Measurements from ENCODE around the gene PCBP3.
"Not testable (repeated sequence)": the region's sequence is repeated elsewhere in the genome, so short reads cannot be mapped to it uniquely, and the experiment has no call there.

The PCBP3 gene

DNA sequence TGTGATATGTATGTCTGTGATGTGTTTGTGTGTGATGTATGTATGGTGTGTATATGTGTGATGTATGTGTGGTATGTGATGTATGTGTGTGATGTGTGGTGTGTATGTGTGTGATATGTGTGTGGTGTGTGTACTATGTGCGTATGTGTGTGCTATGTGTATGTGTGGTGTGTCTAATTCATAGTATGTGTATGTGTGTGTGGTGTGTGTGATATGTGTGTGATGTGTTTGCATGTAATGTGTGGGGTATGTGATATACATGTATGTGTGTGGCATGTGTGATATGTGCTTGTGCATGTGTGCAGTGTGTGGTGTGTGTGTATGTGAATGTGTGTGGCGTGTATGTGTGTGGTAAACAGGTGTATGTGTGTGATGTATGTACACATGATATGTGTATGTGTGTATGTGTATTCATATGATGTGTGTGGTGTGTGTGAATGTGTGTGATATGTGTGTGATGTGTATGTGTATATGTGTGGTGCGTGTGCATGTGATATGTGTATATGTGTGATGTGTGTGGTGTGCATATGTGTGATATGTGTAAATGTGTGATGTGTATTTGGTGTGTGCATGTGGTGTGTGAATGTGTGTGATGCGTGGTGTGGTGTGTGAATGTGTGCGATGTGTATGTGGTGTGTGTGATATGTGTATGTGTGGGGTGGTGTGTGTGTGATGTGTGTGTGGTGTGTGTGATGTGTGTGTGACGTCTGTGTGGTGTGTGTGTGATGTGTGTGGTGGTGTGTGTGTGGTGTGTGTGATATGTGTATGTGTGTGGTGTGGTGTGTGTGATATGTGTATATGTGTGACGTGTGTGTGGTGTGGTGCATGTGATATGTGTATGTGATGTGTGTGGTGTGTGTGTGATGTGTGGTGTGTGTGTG lies 8.0 kb upstream of the PCBP3 start:
- DNase-seq (ENCODE audit: low spot score): no peak

DNA sequence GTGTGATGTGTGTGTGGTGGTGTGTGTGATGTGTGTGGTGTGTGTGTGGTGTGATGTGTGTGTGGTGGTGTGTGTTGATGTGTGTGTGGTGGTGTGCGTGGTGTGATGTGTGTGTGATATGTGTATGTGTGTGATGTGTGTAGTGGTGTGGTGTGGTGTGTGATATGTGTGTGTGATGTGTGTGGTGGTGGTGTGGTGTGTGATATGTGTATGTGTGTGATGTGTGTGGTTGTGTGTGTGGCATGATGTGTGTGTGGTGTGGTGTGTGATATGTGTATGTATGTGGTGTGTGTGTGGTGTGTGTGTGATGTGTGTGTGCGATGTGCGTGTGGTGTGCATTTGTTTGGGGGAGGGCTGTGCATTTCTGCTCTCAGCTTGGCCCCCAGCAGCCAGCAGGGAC lies 7.1 kb upstream of the PCBP3 start:
- no peak for DNase-seq (ENCODE audit: low spot score)

DNA sequence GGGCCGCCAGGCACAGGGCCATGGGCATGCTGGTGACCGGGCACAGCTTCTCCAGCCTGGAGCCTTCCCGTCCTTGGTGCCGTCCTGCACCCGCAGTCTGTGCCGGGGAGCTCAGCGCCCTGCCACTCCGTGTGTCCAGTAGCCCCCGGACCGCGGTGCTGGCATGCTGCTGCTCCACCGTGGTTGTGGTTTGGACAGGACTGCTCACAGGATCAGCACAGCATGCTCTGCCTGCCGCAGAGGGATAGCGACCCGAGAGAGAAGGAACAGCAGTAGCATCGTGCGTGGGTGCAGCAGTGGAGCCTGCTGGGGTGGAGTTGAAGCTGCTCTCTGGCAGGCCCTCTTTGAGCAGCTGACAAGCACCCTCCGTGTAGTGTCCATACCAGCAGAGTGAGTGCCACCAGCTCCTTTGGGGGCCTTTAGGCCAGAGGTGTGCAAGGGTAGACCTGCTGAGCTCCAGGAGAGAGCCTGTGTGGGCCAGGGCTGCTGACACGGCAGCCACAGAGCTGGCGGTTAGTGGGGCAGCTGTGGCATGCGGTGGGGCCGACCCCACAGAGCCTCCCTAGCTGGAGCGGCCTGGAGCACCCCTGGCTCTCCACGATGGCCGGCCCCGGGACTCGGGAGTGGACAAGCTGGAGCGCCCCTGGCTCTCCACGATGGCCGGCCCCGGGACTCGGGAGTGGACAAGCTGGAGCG lies 6.4 kb upstream of the PCBP3 start:
- DNase-seq (ENCODE audit: low spot score): no peak

DNA sequence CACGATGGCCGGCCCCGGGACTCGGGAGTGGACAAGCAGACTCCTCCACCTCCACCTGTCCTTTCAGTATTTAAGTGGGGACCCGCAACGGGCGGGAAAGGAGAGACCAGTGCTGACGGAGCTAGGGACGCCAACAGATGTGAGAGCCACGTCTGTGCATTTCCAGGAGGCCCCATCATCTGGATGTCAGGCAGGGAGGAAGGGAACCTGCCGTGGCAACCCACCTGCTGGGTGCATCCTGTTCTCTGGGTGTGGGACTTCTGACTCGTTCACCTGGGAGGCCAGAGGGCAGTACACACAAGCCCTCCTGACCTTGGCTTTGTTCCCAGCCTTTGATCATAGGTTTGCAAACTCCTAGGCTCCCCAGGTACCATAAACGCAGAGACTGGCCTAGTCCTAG lies 5.6 kb upstream of the PCBP3 start:
- no peak for DNase-seq (ENCODE audit: low spot score)

DNA sequence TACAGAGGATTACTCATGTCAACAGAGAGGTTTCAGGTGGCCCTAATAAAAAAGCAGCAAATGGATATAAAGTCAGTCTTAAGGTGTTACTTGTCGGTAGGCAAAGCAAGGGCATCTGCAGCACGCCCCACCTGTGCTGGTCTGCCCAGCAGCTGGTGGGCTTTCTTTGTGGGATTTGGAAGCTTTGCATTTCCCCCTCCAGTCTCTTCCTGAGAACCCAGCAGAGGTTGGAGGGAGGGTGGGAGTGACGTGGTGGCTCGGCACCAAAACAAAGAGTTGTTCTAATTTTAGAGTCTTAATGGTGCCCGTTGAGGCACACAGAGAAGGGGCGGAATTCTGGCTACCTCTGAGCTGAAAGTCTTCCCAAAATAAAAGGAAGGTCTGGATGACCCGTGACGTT lies 4.8 kb upstream of the PCBP3 start:
- no peak for DNase-seq (ENCODE audit: low spot score)

DNA sequence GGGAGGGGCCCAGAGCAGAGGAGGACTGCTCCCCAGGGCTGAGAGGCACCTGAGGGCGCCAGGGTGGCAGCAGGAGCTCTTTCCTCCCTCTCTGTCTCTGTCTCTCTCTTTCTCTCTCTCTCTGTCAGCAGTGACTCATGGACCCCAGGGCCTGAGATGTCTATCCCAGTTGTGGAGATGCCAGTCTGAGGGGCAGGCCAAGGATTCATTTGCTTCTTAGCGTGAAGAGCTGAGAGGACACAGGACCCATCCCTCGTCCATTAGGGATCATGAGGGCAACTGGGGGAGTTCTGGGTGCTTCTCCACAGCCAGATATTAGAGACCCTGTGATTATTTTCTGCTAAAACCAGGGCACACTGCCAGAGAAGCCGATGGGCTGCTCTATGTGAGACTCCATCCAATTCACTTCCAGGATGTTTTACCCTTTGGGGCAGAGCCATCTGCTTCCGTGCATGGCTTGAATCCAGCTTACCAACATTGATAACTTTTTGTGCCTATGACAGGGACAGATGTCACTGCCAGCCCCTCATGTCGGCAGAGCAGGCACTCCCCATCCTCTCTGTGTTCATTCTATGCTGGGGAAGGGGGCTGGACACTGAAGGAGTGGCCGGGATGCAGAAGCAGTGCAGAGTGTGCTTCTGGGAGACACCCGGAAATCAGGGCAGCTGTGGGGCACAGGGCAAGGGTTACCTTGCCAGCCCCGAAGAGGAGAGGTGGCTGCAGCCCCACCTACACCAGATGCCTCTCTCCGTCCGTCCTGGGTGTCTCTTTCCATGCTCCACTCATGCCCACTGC lies 4.1 kb upstream of the PCBP3 start:
- no peak for DNase-seq (ENCODE audit: low spot score)

DNA sequence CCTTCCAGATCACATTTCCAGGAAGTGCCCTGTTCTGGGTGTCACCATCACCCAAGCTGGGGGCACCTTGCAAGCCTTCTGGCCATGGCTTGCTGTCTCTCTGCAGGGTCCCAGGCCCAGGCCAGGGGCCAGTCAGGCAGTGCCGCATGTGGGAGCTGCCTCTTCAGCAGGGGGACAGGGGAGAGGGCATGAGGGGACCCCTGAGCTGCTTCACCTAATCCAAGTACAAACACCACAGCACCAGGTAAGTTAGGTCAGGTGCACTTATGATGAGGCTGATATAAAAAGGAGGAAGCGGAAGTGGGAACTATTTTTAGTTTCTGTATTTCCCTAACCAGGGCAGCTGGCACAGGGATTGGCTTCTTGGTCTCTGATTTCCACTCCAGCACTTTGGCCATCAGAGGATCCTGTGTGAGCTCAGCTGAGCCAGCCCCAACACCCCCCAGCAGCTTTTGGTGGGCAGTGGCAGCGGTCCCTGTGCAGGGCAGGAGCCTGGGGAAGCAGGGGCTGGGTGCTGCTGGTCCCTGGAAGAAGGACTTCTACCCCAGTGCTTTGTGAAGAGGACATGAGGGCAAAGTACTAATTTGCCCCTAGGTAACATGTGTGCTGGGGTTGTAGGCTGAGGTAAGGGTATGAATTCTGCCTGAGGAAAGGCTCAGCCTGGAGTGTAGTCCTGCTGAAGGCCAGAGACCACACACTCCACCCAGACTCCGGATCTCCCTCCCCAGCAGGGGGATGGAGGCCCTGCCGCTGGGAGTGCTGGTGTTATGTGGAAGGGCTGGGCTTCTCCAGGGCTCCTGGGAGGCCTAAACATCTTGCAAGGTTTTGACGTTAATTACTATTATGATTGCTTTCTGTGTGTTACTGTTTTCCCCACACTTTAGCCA lies 3.3 kb upstream of the PCBP3 start:
- no peak for DNase-seq (ENCODE audit: low spot score)

DNA sequence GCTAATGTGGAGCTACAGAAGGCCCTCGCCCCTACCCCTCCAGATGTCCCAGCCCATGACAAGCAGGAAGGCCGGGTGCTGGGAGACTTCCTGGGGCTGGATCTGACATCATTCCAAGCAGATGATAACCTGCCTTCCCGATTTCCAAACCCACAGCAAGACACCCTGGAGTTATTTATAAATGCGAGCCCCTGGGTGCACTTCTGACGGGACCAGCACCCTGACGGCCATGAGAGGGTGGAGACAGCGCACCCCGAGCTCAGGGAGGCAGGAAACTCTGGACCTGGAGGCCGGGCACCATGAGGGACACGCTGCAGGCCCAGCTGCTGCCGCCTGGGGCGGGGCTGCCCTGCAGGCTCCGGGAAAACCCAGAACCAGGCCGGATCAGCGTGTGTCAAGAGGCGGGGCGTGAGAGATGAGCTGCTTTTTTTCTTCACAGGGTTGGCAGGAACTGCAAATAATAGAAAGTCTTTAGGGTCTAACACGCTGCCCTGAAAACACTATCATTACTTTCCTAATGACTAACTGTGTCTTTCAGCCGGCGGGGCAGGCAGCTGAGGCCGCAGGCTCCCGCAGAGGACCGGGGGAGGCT lies 2.5 kb upstream of the PCBP3 start:
- no peak for DNase-seq (ENCODE audit: low spot score)

DNA sequence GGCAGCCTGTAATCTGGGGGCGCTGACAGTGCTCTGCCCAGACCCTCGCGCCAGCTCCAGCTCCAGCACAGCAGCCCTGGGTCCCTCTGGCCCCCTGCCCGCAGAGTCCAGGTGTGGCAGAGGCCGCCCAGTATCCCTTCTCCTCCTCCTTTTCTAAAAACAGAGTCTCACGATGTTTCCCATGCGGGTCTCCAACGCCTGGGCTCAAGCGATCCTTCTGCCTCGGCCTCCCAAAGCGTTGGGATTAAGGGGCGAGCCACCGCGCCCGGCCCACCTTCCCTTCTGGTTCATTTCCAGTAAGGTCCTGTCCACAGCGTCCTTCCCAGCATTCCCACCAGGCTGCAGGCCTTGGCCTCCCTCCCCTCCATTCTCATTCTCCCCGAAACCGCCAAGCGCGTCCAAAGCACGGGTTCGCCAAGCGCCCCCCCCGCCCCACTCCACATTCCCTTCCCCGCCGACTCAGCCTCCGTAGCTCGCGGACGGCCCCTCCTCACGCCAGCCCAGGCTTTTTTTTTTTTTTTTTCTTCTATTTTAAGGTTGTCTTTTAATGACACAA lies 2.0 kb upstream of the PCBP3 start:
- DNase-seq (ENCODE audit: low spot score): no peak

DNA sequence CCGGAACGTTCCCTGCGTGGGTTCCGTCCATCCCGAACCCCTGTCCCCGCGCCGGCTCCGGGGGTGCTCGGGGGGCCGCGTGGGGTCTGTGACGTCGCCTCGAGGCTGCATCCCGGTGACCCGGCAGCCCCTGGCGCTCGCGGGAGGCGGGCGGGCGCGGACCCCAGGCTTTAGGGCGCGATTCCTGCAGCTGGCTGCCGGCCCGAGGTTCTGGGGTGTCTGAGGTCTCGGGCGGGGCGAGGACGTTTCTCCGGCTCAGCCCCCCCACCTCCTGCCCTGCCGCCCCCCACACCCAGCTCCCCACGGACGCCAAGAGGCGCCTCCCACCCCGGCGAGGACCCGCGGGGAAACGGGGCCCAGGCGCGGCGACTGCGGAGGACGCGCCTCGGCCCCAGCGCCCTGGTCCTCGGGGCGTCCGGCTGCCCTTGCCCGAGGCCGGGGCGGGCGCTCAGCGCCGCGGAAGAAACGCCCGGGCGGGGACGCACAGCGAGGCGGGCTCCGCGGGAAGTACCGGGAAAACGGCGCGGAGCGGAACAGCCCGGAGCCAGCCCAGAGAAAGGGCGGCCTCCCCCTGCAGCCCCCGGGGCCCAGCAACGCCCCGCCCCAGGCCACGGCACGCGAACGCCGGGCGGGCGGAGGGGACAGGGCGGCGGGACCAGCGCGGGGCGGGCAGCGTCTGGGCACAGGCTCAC lies 1.3 kb upstream of the PCBP3 start:
- no peak for DNase-seq (ENCODE audit: low spot score)

DNA sequence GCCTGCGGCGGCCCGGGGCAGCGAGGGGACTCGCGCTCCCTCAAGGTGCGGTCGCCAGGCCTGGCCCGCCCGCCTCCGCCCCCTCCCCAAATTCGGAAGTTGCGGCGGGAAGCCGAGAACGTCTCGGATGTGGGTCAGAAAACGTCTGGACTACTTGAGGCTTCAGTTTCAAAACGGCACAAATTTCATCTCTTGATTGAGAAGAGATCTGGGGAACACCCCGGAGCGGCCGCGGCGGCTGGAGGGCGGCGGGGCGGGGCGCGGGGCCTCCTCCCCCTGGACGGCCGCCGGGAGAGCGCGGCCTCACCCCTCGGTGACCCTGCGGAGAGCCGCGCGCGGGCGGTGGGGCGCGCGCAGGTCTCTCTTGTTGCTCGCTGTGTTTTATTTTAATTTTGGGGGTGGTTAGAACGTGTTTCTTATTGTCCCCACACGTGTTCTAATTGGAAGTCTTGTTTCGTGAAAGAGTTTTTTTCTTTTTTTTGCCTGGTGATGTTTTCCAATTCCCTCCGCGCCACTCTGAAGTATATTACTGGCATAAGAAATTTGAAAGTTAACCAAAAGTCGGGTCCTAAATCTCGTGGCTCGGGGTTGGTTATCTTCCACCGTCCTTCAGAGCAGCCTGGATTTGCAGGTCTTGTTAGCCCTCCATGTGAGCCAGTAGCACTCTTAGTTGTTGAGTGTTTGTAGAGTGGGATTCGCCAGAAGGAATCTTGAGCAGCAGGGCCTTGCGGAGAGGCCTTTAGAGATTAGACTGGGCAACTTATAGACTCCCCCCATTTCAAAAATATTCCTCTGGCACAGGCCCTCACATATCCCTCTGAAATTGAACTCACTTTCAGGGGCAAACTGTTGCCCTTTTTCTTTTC lies 749 bp downstream of the PCBP3 start:
- no peak for DNase-seq (ENCODE audit: low spot score)

DNA sequence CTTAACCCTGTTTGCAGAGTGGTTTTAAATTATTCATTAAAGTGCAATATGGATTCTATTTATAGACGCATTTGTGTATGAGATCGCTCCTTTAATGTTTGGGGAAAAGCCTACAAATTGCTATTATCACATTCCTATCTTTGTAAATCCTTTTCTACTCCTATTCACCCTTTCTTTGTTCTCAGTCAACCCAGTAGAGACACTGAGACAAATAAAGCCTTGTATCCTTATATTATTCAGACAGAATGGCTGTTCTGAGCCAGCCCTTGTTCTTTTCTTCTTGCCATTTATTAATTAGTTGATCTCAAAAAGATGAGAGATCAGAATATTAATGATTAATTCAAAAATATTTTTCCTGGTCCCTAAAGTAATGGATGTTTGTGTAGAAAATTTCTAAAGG lies 8.4 kb downstream of the PCBP3 start:
- DNase-seq (ENCODE audit: low spot score): no peak

DNA sequence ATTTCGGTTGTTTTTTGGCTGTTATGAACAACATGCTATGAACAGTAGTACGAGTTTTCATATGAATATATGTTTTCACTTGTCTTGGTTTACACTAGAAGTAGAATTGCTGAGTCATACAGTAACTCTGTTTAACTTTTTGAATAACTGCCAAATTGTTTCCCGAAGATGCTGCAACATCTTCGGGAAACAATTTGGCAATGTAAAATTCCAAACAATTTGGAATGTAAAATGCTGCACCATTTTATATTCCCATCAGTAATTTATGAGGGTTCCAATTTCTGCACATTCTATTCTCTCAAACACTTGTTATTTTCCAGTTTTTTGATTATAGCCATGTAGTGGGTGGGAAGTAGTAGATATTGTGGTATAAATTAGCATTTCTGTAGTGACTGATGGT lies 11.6 kb downstream of the PCBP3 start:
- DNase-seq (ENCODE audit: low spot score): no peak

DNA sequence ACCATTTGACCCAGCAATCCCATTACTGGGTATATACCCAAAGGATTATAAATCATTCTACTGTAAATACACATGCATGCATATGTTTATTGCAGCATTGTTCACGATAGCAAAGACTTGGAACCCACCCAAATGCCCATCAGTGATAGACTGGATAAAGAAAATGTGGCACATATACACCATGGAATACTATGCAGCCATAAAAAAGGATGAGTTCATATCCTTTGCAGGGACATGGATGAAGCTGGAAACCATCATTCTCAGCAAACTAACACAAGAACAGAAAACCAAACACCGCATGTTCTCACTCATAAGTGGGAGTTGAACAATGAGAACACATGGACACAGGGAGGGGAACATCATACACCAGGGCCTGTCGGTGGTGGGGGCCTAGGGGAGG lies 12.6 kb downstream of the PCBP3 start:
- DNase-seq (ENCODE audit: low spot score): not testable (repeated sequence)

DNA sequence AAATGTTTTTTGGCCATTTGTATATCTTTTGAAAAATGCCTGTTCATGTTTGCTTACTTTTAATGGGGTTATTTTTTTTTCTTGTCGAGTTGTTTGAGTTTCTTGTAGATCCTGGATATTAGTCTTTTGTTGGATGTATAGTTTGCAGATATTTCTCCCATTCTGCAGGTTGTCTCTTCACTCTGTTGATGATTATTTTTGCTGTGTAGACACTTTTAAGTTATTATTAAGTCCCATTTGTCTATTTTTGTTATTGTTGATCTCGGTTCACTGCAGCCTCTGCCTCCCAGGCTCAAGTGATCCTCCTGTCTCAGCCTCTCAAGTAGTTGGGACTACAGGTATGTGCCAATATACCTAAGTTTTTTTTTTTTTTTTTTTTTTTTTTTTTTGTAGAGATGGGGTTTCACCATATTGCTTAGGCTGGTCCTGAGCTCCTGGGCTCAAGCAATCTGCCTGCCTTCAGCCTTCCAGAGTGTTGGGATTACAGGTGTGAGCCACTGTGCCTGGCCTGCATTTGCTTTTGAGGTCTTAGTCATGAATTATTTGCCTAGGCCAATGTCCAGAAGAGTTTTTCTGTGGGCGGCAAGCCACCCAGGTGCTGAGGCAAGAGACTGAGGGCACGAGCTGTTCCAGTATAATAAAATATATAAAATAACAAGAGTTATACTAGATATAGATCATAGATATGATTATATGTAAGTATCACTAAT lies 18.5 kb downstream of the PCBP3 start:
- DNase-seq (ENCODE audit: low spot score): not testable (repeated sequence)

DNA sequence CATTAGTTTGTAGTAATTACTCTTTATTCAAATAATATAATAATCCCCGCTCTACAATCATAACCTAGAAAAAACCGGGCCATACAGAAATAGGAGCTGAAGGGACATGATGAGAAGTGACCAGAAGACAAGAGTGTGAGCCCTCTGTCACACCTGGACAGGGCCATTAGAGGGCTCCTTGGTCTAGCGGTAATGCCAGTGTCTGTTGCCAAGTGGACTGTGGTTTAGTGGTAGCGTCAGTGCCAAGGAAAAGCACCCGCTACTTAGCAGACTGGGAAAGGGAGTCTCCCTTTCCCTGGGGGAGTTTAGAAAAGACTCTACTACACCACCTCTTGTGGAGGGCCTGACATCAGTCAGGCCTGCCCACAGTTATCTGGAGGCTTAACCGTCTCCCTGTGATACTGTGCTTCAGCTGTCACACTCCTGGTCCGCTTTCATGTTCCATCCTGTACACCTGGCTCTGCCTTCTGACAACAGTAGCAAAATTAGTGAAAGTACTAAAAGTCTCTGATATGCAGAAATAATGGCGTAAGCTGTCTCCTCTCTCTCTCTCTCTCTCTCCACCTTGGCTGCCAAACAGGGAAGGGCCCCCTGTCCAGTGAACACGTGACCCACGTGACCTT lies 19.2 kb downstream of the PCBP3 start:
- not testable (repeated sequence) for DNase-seq (ENCODE audit: low spot score)

DNA sequence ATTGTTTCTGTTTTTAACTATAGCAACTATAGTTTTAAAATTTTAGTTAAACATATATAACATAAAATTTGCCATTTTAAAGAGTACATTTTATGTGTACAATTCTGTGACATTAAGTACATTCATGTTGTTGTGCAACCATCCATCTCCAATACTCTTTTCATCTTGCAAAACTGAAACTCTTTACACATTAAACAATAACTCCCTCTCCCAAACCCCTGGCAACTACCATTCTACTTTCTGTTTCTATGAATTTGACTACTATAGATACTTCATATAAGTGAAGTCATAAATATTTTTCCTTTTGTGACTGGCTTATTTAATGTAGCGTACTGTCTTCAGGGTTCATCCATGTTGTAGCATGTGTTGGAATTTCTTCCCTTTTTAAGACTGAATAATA lies 25.9 kb downstream of the PCBP3 start:
- no peak for DNase-seq (ENCODE audit: low spot score)

DNA sequence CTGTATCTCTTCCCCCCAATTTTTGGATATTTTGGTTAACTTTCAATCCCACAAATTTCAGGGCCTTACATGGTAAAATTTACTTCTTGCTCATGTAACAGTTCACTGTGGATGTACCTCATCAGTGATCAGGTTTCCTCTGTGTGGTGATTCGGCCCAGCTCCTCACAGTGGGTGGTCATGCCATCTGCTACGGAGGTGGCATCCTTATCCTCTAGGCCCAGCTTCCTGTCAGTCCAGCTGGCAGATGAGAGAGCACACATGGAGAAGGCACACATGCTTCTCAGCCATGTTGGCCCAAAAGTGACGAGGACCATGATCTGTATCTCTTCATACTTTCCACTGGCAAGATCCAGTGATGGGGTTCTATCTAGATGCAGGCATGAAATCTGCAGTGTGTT lies 27.2 kb downstream of the PCBP3 start:
- DNase-seq (ENCODE audit: low spot score): no peak
